GM21529 (cell line): ENCODE results near the gene MAP3K14.
"Not testable (repeated sequence)": the region's sequence is repeated elsewhere in the genome, so short reads cannot be mapped to it uniquely, and the experiment has no call there.

ENCODE experiments used
- ATAC-seq: cut with Tn5 transposase; IDR thresholded peaks from one replicate; pipeline ENCODE4 v1.9.1; 2021; ENCODE audit not compliant: unreplicated experiment

The MAP3K14 gene

GRCh38 chr17:45302220-45302619 is 14.6 kb downstream of the MAP3K14 start:
- ATAC-seq, result not testable (repeated sequence)

DNA sequence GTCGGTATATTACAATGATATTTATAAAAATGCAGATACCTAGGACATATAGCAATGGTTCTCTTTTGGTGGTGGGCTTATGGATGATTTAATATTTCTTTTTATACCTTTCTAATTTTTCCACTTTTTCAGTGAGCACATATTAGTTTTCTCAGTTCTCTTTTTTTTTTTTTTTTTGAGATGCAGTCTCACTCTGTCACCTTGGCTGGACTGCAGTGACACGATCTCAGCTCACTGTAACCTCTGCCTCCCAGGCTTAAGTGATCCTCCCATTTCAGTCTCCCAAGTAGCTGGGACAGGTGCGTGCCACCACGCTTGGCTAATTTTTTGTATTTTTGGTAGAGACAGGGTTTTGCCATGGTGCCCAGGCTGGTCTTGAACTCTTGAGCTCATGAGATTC is 15.1 kb downstream of the MAP3K14 start:
- no peak for ATAC-seq

GRCh38 chr17:45300060-45300751 is 16.6 kb downstream of the MAP3K14 start:
- no peak for ATAC-seq

- ATAC-seq, result no peak
These were observed 17.5 kb downstream of the MAP3K14 start for GRCh38 chr17:45299361-45299760.

GRCh38 chr17:45298546-45299285 is 18.1 kb downstream of the MAP3K14 start:
- no peak for ATAC-seq

GRCh38 chr17:45296833-45297124 is 20.0 kb downstream of the MAP3K14 start:
- no peak for ATAC-seq

- no peak for ATAC-seq
These were observed 20.6 kb downstream of the MAP3K14 start for GRCh38 chr17:45296003-45296832.

DNA sequence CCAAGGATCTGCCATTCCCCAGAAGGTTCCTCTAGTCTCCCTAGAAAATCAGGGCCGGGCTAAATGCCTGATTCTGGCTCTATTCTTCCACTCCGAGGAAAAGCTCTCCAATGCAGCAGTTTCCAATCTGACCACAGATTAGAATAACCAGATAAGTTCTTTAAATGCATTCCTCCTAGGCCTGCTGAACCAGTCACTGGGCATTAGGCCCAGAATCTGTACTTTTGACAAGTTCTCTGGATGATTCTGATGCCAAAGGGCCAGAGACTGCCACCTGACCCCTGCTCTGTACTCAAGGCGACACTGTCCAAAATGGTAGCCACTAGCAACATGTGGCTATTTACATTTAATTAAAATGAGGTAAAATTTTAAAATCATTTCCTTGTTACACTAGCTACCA is 22.3 kb downstream of the MAP3K14 start:
- ATAC-seq, result no peak

- no peak for ATAC-seq
These were observed 23.2 kb downstream of the MAP3K14 start for GRCh38 chr17:45293413-45294211.

DNA sequence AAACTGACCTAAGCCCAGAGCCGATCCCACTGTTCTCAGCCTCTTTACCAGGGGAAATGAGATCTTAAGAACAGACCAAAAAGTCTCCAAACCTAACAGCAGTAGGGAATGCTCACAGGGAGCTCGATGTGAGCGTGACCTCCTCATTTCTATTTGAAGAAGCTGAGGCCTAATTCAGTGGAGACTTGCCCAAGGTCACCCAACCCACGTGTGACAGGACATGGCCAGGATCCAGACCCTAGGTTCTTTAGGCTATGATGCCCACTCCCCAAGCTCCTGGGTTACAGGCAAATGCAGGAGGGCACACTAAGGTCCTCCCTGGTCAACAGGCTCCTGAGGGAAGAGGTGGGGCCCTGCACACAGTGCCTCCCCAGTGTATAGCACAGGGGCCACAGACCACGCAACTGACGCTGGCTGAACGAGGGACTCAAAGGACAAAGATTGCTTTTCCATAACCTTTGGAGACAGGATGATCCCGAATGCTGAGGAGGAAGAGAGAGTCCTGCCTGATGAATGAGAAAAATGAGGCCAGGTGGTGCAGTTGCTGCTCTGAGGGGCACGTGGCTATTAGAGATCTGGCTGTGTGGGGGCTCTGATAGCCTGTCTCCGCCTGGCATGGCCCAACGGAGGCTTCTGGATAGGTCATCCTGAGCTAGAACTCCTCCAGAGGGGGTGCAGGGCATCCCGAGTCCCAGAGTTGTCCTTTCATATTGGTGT is 24.0 kb downstream of the MAP3K14 start:
- ATAC-seq, result no peak

- no peak for ATAC-seq
These were observed 25.5 kb downstream of the MAP3K14 start for GRCh38 chr17:45291171-45291805.

DNA sequence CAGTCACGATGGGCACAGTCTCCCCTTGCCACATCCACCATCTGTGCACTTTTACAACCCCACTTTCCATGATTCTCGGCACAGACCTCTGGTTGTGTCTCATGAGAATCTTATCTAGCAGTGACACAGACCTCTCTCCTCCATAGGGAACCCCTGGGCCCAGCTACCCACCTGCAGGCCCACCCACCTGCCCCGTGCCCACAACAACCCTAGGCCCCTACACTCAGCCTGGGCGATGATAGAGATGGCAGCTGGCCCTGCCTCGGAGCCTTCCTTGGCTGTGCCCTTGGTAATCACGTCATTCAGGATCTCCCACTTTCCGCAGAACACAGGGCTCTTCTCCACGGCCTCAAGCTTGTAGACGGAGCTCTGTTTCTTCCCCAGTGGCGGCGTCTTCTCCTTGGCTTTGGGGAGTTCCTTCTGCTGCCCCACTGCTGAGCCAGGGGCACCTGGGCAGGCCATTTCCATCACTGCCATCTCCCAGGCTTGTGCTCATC is 26.5 kb downstream of the MAP3K14 start:
- ATAC-seq, result no peak

DNA sequence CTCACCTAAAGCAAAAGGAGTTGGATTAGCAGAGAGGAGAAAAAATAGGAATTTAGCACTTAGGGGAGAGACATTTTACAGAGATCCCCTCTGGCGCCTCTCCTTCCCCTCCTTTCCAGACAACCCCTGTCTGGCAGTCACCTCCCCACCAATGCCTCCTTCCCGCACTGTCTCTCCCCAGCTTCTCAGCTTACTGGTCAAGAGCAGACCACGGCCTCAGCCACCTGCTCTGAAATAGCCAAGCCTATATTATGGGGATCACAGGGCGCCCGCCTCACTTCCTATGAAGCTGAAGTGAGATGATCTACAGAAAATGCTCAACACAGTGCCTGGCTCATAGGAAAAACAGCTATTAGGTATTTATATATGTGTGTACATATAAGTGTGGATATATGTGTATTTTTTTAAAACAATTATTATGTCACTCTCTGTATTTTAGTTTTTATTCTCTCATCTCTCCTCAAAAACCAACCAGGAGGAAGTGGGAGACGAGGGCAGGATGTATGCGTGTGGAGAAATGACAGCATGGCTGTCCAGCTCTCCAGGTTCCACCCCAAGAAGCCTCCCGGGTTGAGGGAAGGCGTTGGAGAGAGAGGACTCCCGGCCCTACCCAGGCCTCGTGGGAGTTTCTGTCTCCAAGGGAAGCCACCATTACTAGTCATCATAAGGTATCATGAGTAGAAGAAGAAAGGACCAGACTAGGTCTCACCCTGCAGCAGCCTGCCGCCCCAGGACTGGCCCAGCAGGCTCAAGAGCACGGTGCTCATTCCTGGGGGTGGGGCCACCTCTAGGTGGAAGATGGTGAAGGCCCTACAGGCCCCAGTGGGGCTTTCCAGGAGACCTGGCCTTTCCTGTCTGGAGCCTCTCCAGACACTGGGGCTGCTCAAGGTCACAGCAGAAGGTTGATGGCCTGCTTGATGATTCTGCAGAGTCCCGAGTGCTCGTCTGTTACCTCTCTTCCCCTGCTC is 27.2 kb downstream of the MAP3K14 start:
- no peak for ATAC-seq

GRCh38 chr17:45288825-45289224 is 28.0 kb downstream of the MAP3K14 start:
- ATAC-seq, result no peak

DNA sequence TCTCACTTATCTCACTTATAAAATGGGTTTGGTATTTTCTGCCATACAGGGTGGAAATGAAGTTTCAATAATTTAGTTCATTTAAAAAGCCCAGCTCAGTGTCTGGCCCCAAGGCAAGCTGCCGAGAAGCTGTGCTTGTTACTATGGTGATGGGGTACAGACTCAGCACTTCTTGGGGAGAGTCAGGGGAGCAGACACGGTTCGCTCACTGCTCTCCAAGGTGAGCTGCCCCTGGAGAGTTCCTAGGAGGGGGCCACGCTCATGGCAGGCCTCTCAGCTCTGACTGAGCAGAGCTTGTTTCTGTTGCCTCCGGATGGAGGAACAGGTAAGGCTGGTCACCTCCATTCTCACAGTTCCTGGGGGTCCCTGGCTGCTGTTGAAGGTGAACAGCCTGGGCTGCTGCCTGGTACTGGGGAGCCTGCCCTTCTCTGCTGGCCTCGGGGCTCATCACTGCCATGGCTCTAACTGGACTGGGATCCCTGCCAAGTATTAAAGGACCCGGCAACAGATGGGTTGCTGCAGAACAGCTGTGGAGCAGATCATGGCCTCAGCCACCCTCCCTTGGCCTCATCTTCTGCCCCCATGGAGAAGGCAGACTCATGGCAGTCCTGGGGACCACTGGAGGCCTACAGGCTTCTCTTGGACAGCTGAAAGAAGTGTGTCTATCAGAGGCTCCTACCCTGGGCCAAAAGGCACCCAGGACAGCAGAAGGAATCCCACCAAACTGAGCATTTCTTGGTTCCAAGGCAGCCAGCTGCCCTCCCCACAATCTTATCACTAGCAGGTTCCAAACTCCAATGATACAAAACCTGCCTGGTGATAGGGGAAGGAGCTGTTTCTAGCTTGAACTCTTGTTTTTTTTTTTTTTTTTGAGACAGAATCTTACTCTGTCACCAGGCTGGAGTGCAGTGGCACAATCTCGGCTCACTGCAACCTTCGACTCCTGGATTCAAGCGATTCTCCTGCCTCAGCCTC is 29.0 kb downstream of the MAP3K14 start:
- ATAC-seq, result no peak

GRCh38 chr17:45286286-45286685 is 30.5 kb downstream of the MAP3K14 start:
- ATAC-seq, result no peak
